HepG2 (cell line): Measurements from ENCODE around the gene PRKCZ. TPM values are rescaled to one million over a fixed set of nuclear protein-coding genes. Genes with fewer than 3 reads are reported as not detected.
A peak's percentile ranks its signal among the peaks of the same experiment; 100 is the strongest.

ENCODE experiments used
- NFYB ChIP-seq: sonication (generic); formaldehyde crosslinking; IDR thresholded peaks from 2 replicates; pipeline ENCODE4 v1.4.0; 2020; ENCODE audit warnings: missing genetic modification reagents
- NR2F2 ChIP-seq: IDR thresholded peaks from 2 replicates; pipeline ENCODE4 v1.6.1; 2012; ENCODE audit warnings: low read depth, inconsistent platforms, borderline replicate concordance
- NRL ChIP-seq: sonication (generic); formaldehyde crosslinking; IDR thresholded peaks from 2 replicates; pipeline ENCODE4 v1.5.0; 2020; ENCODE audit warnings: missing genetic modification reagents, mild to moderate bottlenecking, moderate library complexity, borderline replicate concordance
- PITX1 ChIP-seq: sonication (generic); formaldehyde crosslinking; IDR thresholded peaks from 2 replicates; pipeline ENCODE4 v1.5.1; 2020; ENCODE audit warnings: mild to moderate bottlenecking, missing genetic modification reagents
- RARA ChIP-seq: IDR thresholded peaks from 2 replicates; pipeline ENCODE4 v1.6.1; 2016; ENCODE audit warnings: missing genetic modification reagents, missing compliant biosample characterization
- TRIM24 ChIP-seq: sonication (generic); formaldehyde crosslinking; IDR thresholded peaks from 2 replicates; pipeline ENCODE4 v1.8.0; 2022; ENCODE audit warnings: mild to moderate bottlenecking, missing genetic modification reagents
- UBTF ChIP-seq: sonication (generic); formaldehyde crosslinking; IDR thresholded peaks from 2 replicates; pipeline ENCODE4 v1.4.0; 2020; ENCODE audit warnings: mild to moderate bottlenecking, missing genetic modification reagents
- YEATS4 ChIP-seq: sonication (generic); formaldehyde crosslinking; IDR thresholded peaks from 2 replicates; pipeline ENCODE4 v1.4.0; 2020; ENCODE audit warnings: missing genetic modification reagents, borderline replicate concordance
- ZMYM3 ChIP-seq: sonication (generic); formaldehyde crosslinking; IDR thresholded peaks from 2 replicates; pipeline ENCODE4 v1.5.1; 2020; ENCODE audit warnings: mild to moderate bottlenecking, missing genetic modification reagents
- ZNF282 ChIP-seq: fragments of 450-650 bp; IDR thresholded peaks from 2 replicates; pipeline ENCODE4 v1.6.1; 2018; ENCODE audit not compliant: partially characterized antibody
- ZNF383 ChIP-seq: sonication (generic); formaldehyde crosslinking; IDR thresholded peaks from 2 replicates; pipeline ENCODE4 v1.4.0; 2020; ENCODE audit warnings: missing genetic modification reagents, mild to moderate bottlenecking, borderline replicate concordance
- ZNF547 ChIP-seq: sonication (generic); formaldehyde crosslinking; IDR thresholded peaks from 2 replicates; pipeline ENCODE4 v1.5.1; 2020; ENCODE audit warnings: mild to moderate bottlenecking, missing genetic modification reagents
- ZNF563 ChIP-seq: sonication (generic); formaldehyde crosslinking; IDR thresholded peaks from 2 replicates; pipeline ENCODE4 v1.8.0; 2022; ENCODE audit warnings: mild to moderate bottlenecking, moderate library complexity, missing genetic modification reagents
- ZNF597 ChIP-seq: sonication (generic); formaldehyde crosslinking; IDR thresholded peaks from 2 replicates; pipeline ENCODE4 v1.5.0; 2020; ENCODE audit warnings: missing genetic modification reagents
- ZNF629 ChIP-seq: sonication (generic); formaldehyde crosslinking; conservative IDR thresholded peaks from 2 replicates; pipeline ENCODE4 v1.5.0; 2020; ENCODE audit warnings: missing genetic modification reagents
- ZNF713 ChIP-seq: sonication (generic); formaldehyde crosslinking; IDR thresholded peaks from 2 replicates; pipeline ENCODE4 v1.4.0; 2020; ENCODE audit warnings: mild to moderate bottlenecking, missing genetic modification reagents
- ZNF75D ChIP-seq: sonication (generic); formaldehyde crosslinking; IDR thresholded peaks from 2 replicates; pipeline ENCODE4 v1.8.1; 2023; ENCODE audit warnings: missing genetic modification reagents, mild to moderate bottlenecking, borderline replicate concordance
- ZNF776 ChIP-seq: sonication (generic); formaldehyde crosslinking; IDR thresholded peaks from 2 replicates; pipeline ENCODE4 v1.4.0; 2020; ENCODE audit warnings: mild to moderate bottlenecking, missing genetic modification reagents
- polyA plus RNA-seq, 8 experiments: library from polyadenylated mRNA; depleted of rRNA in 3 of 8; stranded (reverse) in 7 of 8; unstranded in 1 of 8; fragments of >200 nt; fragmentation: Illumina TruSeq in 4 of 8; extraction: Trizol in 4 of 8; gene quantifications; 2 replicates each; pipeline versions ENCODE4 v1.2.1 to v1.2.3, GENCODE V29; 2011 to 2016; ENCODE audit warnings: low read depth in 4 of 8, missing spikeins in 1 of 8, mixed read lengths in 1 of 8; ENCODE audit not compliant: insufficient read depth in 1 of 8
- total RNA-seq, 5 experiments: library from RNA; depleted of rRNA; stranded (reverse); fragments of >200 nt; fragmentation: Illumina TruSeq; extraction: Trizol; gene quantifications; 2 replicates each; pipeline ENCODE4 v1.2.3, GENCODE V29; 2016; ENCODE audit warnings: low read depth in 1 of 5
- TF ChIP-seq, protein P1 (sequence below): sonication (generic); formaldehyde crosslinking; IDR thresholded peaks from 2 replicates; pipeline ENCODE4 v1.8.0; 2022; ENCODE audit warnings: mild to moderate bottlenecking, missing genetic modification reagents, moderate library complexity
- TF ChIP-seq, protein P2 (sequence below): sonication (generic); formaldehyde crosslinking; conservative IDR thresholded peaks from 2 replicates; pipeline ENCODE4 v1.8.1; 2023; ENCODE audit warnings: missing genetic modification reagents

PRKCZ gene
- total and polyA plus RNA-seq, 2 of the 13 experiments (the other 11 are each of a cell fraction or from before 2014, with no cell fraction given): 34.7 to 85.2 TPM

GRCh38 chr1:2203671-2204414 is 153.6 kb downstream of the PRKCZ start (continued):
- TF ChIP-seq, protein P1, sequence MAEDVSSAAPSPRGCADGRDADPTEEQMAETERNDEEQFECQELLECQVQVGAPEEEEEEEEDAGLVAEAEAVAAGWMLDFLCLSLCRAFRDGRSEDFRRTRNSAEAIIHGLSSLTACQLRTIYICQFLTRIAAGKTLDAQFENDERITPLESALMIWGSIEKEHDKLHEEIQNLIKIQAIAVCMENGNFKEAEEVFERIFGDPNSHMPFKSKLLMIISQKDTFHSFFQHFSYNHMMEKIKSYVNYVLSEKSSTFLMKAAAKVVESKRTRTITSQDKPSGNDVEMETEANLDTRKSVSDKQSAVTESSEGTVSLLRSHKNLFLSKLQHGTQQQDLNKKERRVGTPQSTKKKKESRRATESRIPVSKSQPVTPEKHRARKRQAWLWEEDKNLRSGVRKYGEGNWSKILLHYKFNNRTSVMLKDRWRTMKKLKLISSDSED (CRISPR knock-in tag): no peak
- TF ChIP-seq NR2F2 (no peak), NFYB (CRISPR knock-in tag) (no peak), ZNF383 (CRISPR knock-in tag) (no peak), ZMYM3 (CRISPR knock-in tag) (0 out of 2 replicates have a peak, but pooled peaks have one; percentile 35), RARA (peak; percentile 43; the same call in 1 of the 2 replicates), ZNF547 (CRISPR knock-in tag) (peak; percentile 65; the same call in 1 of the 2 replicates), NRL (CRISPR knock-in tag) (no peak), ZNF563 (CRISPR knock-in tag) (0 out of 2 replicates have a peak, but pooled peaks have one; percentile 37), ZNF597 (no peak), ZNF629 (peak; percentile 82), YEATS4 (CRISPR knock-in tag) (no peak), ZNF776 (no peak), ZNF282 (no peak), ZNF75D (CRISPR knock-in tag) (no peak), ZNF713 (CRISPR knock-in tag) (no peak), PITX1 (CRISPR knock-in tag) (no peak), TRIM24 (CRISPR knock-in tag) (no peak), UBTF (CRISPR knock-in tag) (peak; percentile 20; the same call in 1 of the 2 replicates)
- TF ChIP-seq, protein P2, sequence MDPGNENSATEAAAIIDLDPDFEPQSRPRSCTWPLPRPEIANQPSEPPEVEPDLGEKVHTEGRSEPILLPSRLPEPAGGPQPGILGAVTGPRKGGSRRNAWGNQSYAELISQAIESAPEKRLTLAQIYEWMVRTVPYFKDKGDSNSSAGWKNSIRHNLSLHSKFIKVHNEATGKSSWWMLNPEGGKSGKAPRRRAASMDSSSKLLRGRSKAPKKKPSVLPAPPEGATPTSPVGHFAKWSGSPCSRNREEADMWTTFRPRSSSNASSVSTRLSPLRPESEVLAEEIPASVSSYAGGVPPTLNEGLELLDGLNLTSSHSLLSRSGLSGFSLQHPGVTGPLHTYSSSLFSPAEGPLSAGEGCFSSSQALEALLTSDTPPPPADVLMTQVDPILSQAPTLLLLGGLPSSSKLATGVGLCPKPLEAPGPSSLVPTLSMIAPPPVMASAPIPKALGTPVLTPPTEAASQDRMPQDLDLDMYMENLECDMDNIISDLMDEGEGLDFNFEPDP: 0 out of 2 replicates have a peak, but pooled peaks have one; percentile 58
